ENCODE results near the gene ZNF474.

ZNF474 gene

DNA sequence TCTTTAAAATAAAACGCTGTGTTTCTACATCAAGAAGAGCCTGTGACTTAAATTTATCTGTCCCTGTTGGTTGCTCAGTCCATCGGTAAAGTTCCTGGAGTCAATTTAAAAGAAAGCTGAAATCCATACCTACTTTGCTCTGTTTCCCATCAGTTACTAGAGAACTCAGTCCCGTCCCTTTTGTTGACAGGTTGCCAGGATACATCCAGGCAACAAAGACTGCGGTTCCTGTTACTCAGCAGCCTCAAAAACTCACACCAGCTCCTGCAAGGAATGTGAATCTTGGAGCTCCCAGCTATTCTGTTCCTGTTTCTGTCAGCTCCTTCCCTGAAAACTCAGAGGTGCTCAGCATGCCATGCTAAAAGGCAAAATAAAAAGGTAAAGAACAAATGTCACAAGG lies at the start of gene ZNF474:
Gene ZNF474 (plus strand): TSS at position 241 of the 400 bp plus-strand sequence. CDS start 22,445 bp downstream, outside the sequence.
- H4K20me1 ChIP-seq (ENCODE audit: low read depth, low read length): no peaks in the 10 kb centered on the region
- no peak within 1 kb of the TSS for H3K4me2 ChIP-seq (ENCODE audit: low read depth, low read length, poor library complexity, severe bottlenecking)
- no peak within 1 kb of the TSS for H3K27ac ChIP-seq (ENCODE audit: low read depth, low read length)
- no peaks in the 10 kb centered on the region for H3K9me2 ChIP-seq (replicated peaks; ENCODE audit: insufficient read depth, low read length)
- no peak within 1 kb of the TSS for H2AFZ ChIP-seq (ENCODE audit: low read depth, low read length, severe bottlenecking)
- H3K9me3 ChIP-seq (ENCODE audit: insufficient read depth, low read length): no peaks in the 10 kb centered on the region
- no peaks in the 10 kb centered on the region for H3F3A ChIP-seq (ENCODE audit: insufficient read depth)
- H3K9ac ChIP-seq (ENCODE audit: low read length): no peak within 1 kb of the TSS
- H3K36me3 ChIP-seq (ENCODE audit: low read length): no peaks in the 10 kb centered on the region
- H3K79me2 ChIP-seq (ENCODE audit: insufficient read depth, low read length): no peaks in the 10 kb centered on the region
- TF ChIP-seq, protein P1, sequence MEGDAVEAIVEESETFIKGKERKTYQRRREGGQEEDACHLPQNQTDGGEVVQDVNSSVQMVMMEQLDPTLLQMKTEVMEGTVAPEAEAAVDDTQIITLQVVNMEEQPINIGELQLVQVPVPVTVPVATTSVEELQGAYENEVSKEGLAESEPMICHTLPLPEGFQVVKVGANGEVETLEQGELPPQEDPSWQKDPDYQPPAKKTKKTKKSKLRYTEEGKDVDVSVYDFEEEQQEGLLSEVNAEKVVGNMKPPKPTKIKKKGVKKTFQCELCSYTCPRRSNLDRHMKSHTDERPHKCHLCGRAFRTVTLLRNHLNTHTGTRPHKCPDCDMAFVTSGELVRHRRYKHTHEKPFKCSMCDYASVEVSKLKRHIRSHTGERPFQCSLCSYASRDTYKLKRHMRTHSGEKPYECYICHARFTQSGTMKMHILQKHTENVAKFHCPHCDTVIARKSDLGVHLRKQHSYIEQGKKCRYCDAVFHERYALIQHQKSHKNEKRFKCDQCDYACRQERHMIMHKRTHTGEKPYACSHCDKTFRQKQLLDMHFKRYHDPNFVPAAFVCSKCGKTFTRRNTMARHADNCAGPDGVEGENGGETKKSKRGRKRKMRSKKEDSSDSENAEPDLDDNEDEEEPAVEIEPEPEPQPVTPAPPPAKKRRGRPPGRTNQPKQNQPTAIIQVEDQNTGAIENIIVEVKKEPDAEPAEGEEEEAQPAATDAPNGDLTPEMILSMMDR (IDR thresholded peaks at IDR 0.05; ENCODE audit: insufficient read depth, low read length, poor library complexity, severe bottlenecking): no peak
- TF ChIP-seq EZH2phosphoT487 (conservative IDR thresholded peaks at IDR 0.05; ENCODE audit: low read length): no peak
- H3K4me3 ChIP-seq (ENCODE audit: insufficient read depth, low read length, poor library complexity, severe bottlenecking): no peak within 1 kb of the TSS
- H3K27me3 ChIP-seq (ENCODE audit: low read length): no peaks in the 10 kb centered on the region

DNA sequence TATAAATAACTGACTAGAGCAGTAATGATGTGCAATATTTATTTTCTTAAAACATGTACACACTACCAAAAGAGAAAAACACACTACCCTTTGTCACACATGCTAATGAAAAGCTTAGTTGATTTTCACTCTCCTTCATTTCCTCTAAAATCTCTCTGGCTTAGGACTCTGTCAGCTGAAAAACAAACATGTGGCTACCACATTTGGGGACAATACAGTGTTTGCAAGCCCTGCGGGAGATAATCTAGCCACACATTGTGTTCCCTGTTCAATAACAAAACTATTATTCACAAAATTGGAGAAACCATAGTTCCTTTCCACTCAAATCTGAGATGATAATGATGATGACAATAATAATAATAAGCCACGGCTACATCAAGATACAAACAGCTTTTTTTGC lies 47.8 kb upstream of the ZNF474 start:
- Histone ChIP-seq H3K36me3 (ENCODE audit: low read length) (no peaks in the 10 kb centered on the region), H3K4me2 (ENCODE audit: low read depth, low read length, poor library complexity, severe bottlenecking) (no peak overlapping the region), H3F3A (ENCODE audit: insufficient read depth) (no peaks in the 10 kb centered on the region), H3K27me3 (ENCODE audit: low read length) (no peaks in the 10 kb centered on the region), H3K4me3 (ENCODE audit: insufficient read depth, low read length, poor library complexity, severe bottlenecking) (no peak overlapping the region), H3K27ac (ENCODE audit: low read depth, low read length) (no peak overlapping the region), H3K9me3 (ENCODE audit: insufficient read depth, low read length) (no peaks in the 10 kb centered on the region), H3K9ac (ENCODE audit: low read length) (no peak overlapping the region), H3K9me2 (replicated peaks; ENCODE audit: insufficient read depth, low read length) (no peaks in the 10 kb centered on the region), H3K79me2 (ENCODE audit: insufficient read depth, low read length) (no peaks in the 10 kb centered on the region), H2AFZ (ENCODE audit: low read depth, low read length, severe bottlenecking) (no peak overlapping the region), H4K20me1 (ENCODE audit: low read depth, low read length) (no peaks in the 10 kb centered on the region)
- no peak for TF ChIP-seq EZH2phosphoT487 (conservative IDR thresholded peaks at IDR 0.05; ENCODE audit: low read length)
- TF ChIP-seq, protein P1 (IDR thresholded peaks at IDR 0.05; ENCODE audit: insufficient read depth, low read length, poor library complexity, severe bottlenecking): no peak

DNA sequence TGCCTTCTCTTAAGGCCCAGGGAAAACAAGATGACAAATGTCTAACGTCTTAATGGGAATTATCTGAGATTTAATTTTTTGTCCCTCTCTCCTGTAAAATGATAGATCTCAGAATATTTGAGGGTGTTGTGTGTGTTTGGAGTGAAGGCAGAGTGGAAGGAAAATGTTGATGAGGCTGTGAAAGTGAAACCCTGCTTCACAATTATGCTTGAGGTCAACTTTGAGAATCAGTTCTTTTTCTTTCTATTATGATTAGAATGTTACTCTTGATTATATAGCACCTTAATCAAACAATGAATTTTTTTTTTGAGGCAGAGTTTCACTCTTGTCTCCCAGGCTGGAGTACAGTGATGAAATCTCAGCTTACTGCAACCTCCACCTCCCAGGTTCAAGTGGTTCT lies 45.8 kb upstream of the ZNF474 start:
- Histone ChIP-seq H3K27me3 (ENCODE audit: low read length) (no peaks in the 10 kb centered on the region), H3K9me2 (replicated peaks; ENCODE audit: insufficient read depth, low read length) (no peaks in the 10 kb centered on the region), H3K27ac (ENCODE audit: low read depth, low read length) (no peak overlapping the region), H4K20me1 (ENCODE audit: low read depth, low read length) (no peaks in the 10 kb centered on the region), H3K9ac (ENCODE audit: low read length) (no peak overlapping the region), H3F3A (ENCODE audit: insufficient read depth) (no peaks in the 10 kb centered on the region), H3K9me3 (ENCODE audit: insufficient read depth, low read length) (no peaks in the 10 kb centered on the region), H2AFZ (ENCODE audit: low read depth, low read length, severe bottlenecking) (no peak overlapping the region), H3K36me3 (ENCODE audit: low read length) (no peaks in the 10 kb centered on the region), H3K4me3 (ENCODE audit: insufficient read depth, low read length, poor library complexity, severe bottlenecking) (no peak overlapping the region), H3K79me2 (ENCODE audit: insufficient read depth, low read length) (no peaks in the 10 kb centered on the region), H3K4me2 (ENCODE audit: low read depth, low read length, poor library complexity, severe bottlenecking) (no peak overlapping the region)
- no peak for TF ChIP-seq EZH2phosphoT487 (conservative IDR thresholded peaks at IDR 0.05; ENCODE audit: low read length)
- TF ChIP-seq, protein P1 (IDR thresholded peaks at IDR 0.05; ENCODE audit: insufficient read depth, low read length, poor library complexity, severe bottlenecking): no peak
